Endothelial cell of umbilical vein (primary cell): ENCODE measurements around the gene TGFBR2.

Experiments used
- FOS ChIP-seq: IDR thresholded peaks from 2 replicates; pipeline ENCODE4 v1.6.1; 2011; ENCODE audit warnings: mild to moderate bottlenecking, low read length, moderate library complexity, borderline replicate concordance; ENCODE audit not compliant: insufficient read depth
- POLR2A ChIP-seq: IDR thresholded peaks from 2 replicates; pipeline ENCODE4 v1.6.1; 2012; ENCODE audit warnings: low read depth, mild to moderate bottlenecking, control low read depth, low read length
- POLR2AphosphoS5 ChIP-seq: IDR thresholded peaks from 2 replicates; pipeline ENCODE4 v1.6.1; 2012; ENCODE audit warnings: low read depth, mild to moderate bottlenecking, control low read depth, low read length, moderate library complexity; ENCODE audit not compliant: insufficient read depth
- TF ChIP-seq, protein P1 (sequence below), 2 donors: IDR thresholded peaks; 1 replicate in 1 of 2; 2 replicates in 1 of 2; pipeline ENCODE4 v1.5.1; 2011; ENCODE audit warnings: low read length in 2 of 2, mild to moderate bottlenecking in 2 of 2, moderate library complexity in 2 of 2, control low read depth in 1 of 2, inconsistent platforms in 1 of 2, low read depth in 1 of 2; ENCODE audit not compliant: insufficient read depth in 1 of 2; ENCODE audit errors: extremely low read depth in 1 of 2

DNA sequence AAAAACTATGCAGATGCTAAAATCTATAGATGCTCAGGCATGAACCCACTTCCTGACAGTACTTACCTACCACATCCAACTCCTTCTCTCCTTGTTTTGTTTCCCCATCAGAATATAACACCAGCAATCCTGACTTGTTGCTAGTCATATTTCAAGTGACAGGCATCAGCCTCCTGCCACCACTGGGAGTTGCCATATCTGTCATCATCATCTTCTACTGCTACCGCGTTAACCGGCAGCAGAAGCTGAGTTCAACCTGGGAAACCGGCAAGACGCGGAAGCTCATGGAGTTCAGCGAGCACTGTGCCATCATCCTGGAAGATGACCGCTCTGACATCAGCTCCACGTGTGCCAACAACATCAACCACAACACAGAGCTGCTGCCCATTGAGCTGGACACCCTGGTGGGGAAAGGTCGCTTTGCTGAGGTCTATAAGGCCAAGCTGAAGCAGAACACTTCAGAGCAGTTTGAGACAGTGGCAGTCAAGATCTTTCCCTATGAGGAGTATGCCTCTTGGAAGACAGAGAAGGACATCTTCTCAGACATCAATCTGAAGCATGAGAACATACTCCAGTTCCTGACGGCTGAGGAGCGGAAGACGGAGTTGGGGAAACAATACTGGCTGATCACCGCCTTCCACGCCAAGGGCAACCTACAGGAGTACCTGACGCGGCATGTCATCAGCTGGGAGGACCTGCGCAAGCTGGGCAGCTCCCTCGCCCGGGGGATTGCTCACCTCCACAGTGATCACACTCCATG, 65.3 kb downstream of the TGFBR2 start:
- TF ChIP-seq, protein P1, sequence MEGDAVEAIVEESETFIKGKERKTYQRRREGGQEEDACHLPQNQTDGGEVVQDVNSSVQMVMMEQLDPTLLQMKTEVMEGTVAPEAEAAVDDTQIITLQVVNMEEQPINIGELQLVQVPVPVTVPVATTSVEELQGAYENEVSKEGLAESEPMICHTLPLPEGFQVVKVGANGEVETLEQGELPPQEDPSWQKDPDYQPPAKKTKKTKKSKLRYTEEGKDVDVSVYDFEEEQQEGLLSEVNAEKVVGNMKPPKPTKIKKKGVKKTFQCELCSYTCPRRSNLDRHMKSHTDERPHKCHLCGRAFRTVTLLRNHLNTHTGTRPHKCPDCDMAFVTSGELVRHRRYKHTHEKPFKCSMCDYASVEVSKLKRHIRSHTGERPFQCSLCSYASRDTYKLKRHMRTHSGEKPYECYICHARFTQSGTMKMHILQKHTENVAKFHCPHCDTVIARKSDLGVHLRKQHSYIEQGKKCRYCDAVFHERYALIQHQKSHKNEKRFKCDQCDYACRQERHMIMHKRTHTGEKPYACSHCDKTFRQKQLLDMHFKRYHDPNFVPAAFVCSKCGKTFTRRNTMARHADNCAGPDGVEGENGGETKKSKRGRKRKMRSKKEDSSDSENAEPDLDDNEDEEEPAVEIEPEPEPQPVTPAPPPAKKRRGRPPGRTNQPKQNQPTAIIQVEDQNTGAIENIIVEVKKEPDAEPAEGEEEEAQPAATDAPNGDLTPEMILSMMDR (IDR thresholded peaks at IDR 0.05; ENCODE audit: extremely low read depth in 1 of 2, insufficient read depth in 1 of 2, low read depth in 1 of 2, low read length in 2 of 2): no peak
- TF ChIP-seq FOS (no peak), POLR2AphosphoS5 (no peak), POLR2A (no peak)
